IPS-18c (cell line): ENCODE data around the gene KRT15.

Experiments
- H3K4me3 ChIP-seq: 2 replicates; pipeline ENCODE4 v1.7.0; 2013; ENCODE audit warnings: low read depth, mild to moderate bottlenecking, low read length, moderate library complexity; ENCODE audit not compliant: insufficient read depth
- H3K9me3 ChIP-seq: one replicate; pipeline ENCODE4 v1.6.1; 2013; ENCODE audit warnings: mild to moderate bottlenecking, low read length, moderate library complexity; ENCODE audit not compliant: control insufficient read depth, insufficient read depth

KRT15 gene

GRCh38 chr17:41496803-41497484, 21.7 kb downstream of the KRT15 start:
- no peaks in the 10 kb centered on the region for H3K9me3 ChIP-seq
- no peak overlapping the region for H3K4me3 ChIP-seq

GRCh38 chr17:41494524-41494923, 24.2 kb downstream of the KRT15 start:
- no peak overlapping the region for H3K4me3 ChIP-seq
- no peaks in the 10 kb centered on the region for H3K9me3 ChIP-seq

GRCh38 chr17:41492771-41493170, 25.9 kb downstream of the KRT15 start:
- H3K9me3 ChIP-seq: no peaks in the 10 kb centered on the region
- H3K4me3 ChIP-seq: no peak overlapping the region

- no peak overlapping the region for H3K4me3 ChIP-seq
Measured at GRCh38 chr17:41492351-41492750, 26.3 kb downstream of the KRT15 start.

GRCh38 chr17:41491476-41491875, 27.2 kb downstream of the KRT15 start:
- no peak overlapping the region for H3K4me3 ChIP-seq
- H3K9me3 ChIP-seq: peaks cover 2% of the 10 kb centered on the region

More at GRCh38 chr17:41492351-41492750, 26.3 kb downstream of the KRT15 start:
- H3K9me3 ChIP-seq: peaks cover under 1% of the 10 kb centered on the region

GRCh38 chr17:41490000-41490990, 28.4 kb downstream of the KRT15 start:
- H3K9me3 ChIP-seq: peaks cover 2% of the 10 kb centered on the region
- H3K4me3 ChIP-seq: no peak overlapping the region

GRCh38 chr17:41489531-41489930, 29.2 kb downstream of the KRT15 start, which contains the start of gene KRT36:
Gene KRT36, minus strand, starts transcription at chr17:41489910. Its CDS starts 46 bp downstream, at chr17:41489864.
- H3K4me3 ChIP-seq: no peak within 1 kb of the TSS
- H3K9me3 ChIP-seq: peaks cover 2% of the 10 kb centered on the region

- Histone ChIP-seq H3K9me3 (peaks cover 2% of the 10 kb centered on the region), H3K4me3 (no peak overlapping the region)
Measured at GRCh38 chr17:41486809-41487530, 31.7 kb downstream of the KRT15 start.

GRCh38 chr17:41486316-41486715, 32.4 kb downstream of the KRT15 start:
- H3K9me3 ChIP-seq: peaks cover 2% of the 10 kb centered on the region
- no peak overlapping the region for H3K4me3 ChIP-seq

GRCh38 chr17:41484920-41485904, 33.5 kb downstream of the KRT15 start:
- no peak overlapping the region for H3K4me3 ChIP-seq
- peaks cover 2% of the 10 kb centered on the region for H3K9me3 ChIP-seq

- H3K4me3 ChIP-seq: no peak overlapping the region
Measured at GRCh38 chr17:41483991-41484826, 34.5 kb downstream of the KRT15 start.

GRCh38 chr17:41483531-41483930, 35.2 kb downstream of the KRT15 start:
- Histone ChIP-seq H3K9me3 (peaks cover 2% of the 10 kb centered on the region), H3K4me3 (no peak overlapping the region)

More at GRCh38 chr17:41483991-41484826, 34.5 kb downstream of the KRT15 start:
- peaks cover 2% of the 10 kb centered on the region for H3K9me3 ChIP-seq

- no peaks in the 10 kb centered on the region for H3K9me3 ChIP-seq
- H3K4me3 ChIP-seq: no peak within 1 kb of the TSS
Measured at GRCh38 chr17:41481036-41481435, 37.7 kb downstream of the KRT15 start, which contains the start of gene KRT35. Gene KRT35, minus strand, starts transcription at chr17:41481151. Its CDS starts 54 bp downstream, at chr17:41481097.

GRCh38 chr17:41480581-41480980, 38.1 kb downstream of the KRT15 start:
- no peaks in the 10 kb centered on the region for H3K9me3 ChIP-seq
- H3K4me3 ChIP-seq: no peak overlapping the region

GRCh38 chr17:41480136-41480535, 38.6 kb downstream of the KRT15 start:
- Histone ChIP-seq H3K4me3 (no peak overlapping the region), H3K9me3 (no peaks in the 10 kb centered on the region)
